PC-9 (cell line): Measurements from ENCODE around the gene PGAP3.

ENCODE experiments used
- CTCF ChIP-seq: fragments of 200-600 bp; sonication (generic); conservative IDR thresholded peaks from 2 replicates; pipeline ENCODE4 v1.6.1; 2017; ENCODE audit warnings: mixed run types, antibody characterized with exemption, mild to moderate bottlenecking, moderate library complexity
- EZH2 ChIP-seq: fragments of 200-600 bp; sonication (generic); IDR thresholded peaks from 2 replicates; pipeline ENCODE4 v1.8.0; 2017; ENCODE audit warnings: antibody characterized with exemption, low read depth

- no peak for TF ChIP-seq CTCF
- TF ChIP-seq EZH2 = no peak
These were observed 60.7 kb downstream of the PGAP3 start for GRCh38 chr17:39627047-39627711.
